ENCODE data around the gene ANKH.

ANKH gene

DNA sequence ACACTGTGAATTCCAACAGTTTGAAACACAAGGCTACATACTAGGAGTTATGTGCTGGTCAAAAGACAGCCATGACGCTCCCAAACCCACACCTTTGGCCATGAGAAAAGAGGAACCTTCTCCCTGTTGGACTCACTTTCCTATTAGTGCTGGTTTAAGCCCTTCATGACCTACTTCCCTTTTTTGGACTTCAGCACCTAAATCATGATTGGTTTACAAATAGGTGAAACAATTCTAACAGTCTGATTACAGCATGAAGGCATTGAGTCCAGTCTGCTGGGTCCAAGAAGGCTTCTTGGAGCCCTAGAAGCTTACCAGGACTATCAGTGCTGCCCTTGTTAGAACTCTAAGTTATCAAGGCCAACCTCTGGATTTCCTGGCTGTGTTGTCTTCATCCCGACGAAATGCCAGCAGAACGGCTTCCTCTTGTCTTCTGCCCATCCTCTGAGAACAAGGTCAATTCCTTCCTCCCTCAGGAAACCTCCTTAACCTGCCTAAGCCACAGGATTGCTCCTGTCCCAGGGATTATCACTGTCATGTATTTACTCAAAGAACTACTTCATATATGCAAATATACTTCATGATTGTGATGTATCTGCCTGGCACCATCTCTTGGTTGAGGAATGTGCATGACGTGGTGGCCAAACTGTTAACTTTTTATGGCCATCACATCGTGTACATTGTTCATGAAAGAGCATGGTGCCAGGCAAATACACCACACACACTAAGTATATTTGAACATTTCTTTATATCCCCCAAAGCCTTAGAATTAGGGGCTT is 83.6 kb downstream of the ANKH start:
- peak overlapping the region; percentile 41 for H3K27ac Mint-ChIP-seq
- H3K36me3 Mint-ChIP-seq, result peaks cover 21% of the 10 kb centered on the region
- H3K9me3 Mint-ChIP-seq (ENCODE audit: low read depth), result no peaks in the 10 kb centered on the region
- no peaks in the 10 kb centered on the region for H3K27me3 Mint-ChIP-seq
- peaks cover 53% of the 10 kb centered on the region for H3K4me1 Mint-ChIP-seq (ENCODE audit: low read depth)
- no peak overlapping the region for H3K4me3 Mint-ChIP-seq

GRCh38 chr5:14783691-14784090 is 87.9 kb downstream of the ANKH start:
- no peak overlapping the region for H3K27ac Mint-ChIP-seq
- H3K27me3 Mint-ChIP-seq, result no peaks in the 10 kb centered on the region
- peaks cover 59% of the 10 kb centered on the region for H3K4me1 Mint-ChIP-seq (ENCODE audit: low read depth)
- no peak overlapping the region for H3K4me3 Mint-ChIP-seq
- H3K36me3 Mint-ChIP-seq, result peaks cover 42% of the 10 kb centered on the region
- no peaks in the 10 kb centered on the region for H3K9me3 Mint-ChIP-seq (ENCODE audit: low read depth)

- Mint-ChIP-seq H3K27ac (no peak overlapping the region), H3K4me3 (no peak overlapping the region), H3K9me3 (ENCODE audit: low read depth) (no peaks in the 10 kb centered on the region), H3K36me3 (peaks cover 39% of the 10 kb centered on the region), H3K27me3 (no peaks in the 10 kb centered on the region), H3K4me1 (ENCODE audit: low read depth) (peaks cover 65% of the 10 kb centered on the region)
These were observed 89.0 kb downstream of the ANKH start for GRCh38 chr5:14782591-14782990.

DNA sequence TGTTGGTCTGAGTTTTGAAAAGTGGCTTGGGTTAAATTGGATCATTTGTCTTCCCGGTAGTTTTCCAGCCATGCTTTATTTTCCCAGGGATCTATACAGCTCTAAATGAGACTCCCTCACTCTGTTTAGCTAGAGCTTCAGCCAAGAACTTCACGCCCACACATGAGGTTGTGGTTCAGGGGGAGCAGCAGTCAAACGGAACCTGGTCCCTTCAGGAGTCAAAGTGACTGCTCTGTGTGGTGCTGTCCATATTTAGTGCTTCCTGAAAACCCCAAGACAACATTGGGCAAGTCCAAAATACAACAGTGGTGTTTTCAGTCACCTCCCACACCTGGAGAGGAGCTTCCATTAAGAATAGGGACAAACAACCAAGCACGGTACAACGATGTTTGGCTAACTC is 90.5 kb downstream of the ANKH start:
- no peak overlapping the region for H3K4me3 Mint-ChIP-seq
- no peak overlapping the region for H3K27ac Mint-ChIP-seq
- H3K4me1 Mint-ChIP-seq (ENCODE audit: low read depth), result peaks cover 72% of the 10 kb centered on the region
- no peaks in the 10 kb centered on the region for H3K27me3 Mint-ChIP-seq
- H3K9me3 Mint-ChIP-seq (ENCODE audit: low read depth), result no peaks in the 10 kb centered on the region
- H3K36me3 Mint-ChIP-seq, result peaks cover 39% of the 10 kb centered on the region

DNA sequence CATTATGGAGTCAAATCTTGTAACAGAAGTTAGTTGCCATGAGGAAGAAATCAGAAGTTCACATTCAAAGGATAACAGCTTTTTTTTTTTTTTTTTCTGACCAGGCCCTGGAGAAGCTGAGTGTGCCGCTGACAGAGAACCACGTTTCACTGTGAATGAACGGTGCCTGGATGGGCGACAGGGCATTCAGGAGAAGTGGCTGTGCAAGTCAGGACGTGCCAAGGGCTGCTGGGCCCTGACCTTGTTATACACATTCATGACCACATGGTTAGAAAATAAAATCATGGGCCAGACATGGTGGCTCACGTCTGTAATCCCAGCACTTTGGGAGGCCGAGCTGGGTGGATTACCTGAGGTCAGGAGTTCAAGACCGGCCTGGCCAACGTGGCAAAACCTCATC is 91.6 kb downstream of the ANKH start:
- peaks cover 75% of the 10 kb centered on the region for H3K4me1 Mint-ChIP-seq (ENCODE audit: low read depth)
- H3K36me3 Mint-ChIP-seq, result peaks cover 41% of the 10 kb centered on the region
- no peak overlapping the region for H3K4me3 Mint-ChIP-seq
- H3K27me3 Mint-ChIP-seq, result no peaks in the 10 kb centered on the region
- H3K27ac Mint-ChIP-seq, result no peak overlapping the region
- H3K9me3 Mint-ChIP-seq (ENCODE audit: low read depth), result no peaks in the 10 kb centered on the region

- no peaks in the 10 kb centered on the region for H3K27me3 Mint-ChIP-seq
- H3K4me1 Mint-ChIP-seq (ENCODE audit: low read depth), result peaks cover 68% of the 10 kb centered on the region
- peaks cover 38% of the 10 kb centered on the region for H3K36me3 Mint-ChIP-seq
- no peaks in the 10 kb centered on the region for H3K9me3 Mint-ChIP-seq (ENCODE audit: low read depth)
- H3K27ac Mint-ChIP-seq, result no peak overlapping the region
- no peak overlapping the region for H3K4me3 Mint-ChIP-seq
These were observed 92.8 kb downstream of the ANKH start for GRCh38 chr5:14778792-14779070.

DNA sequence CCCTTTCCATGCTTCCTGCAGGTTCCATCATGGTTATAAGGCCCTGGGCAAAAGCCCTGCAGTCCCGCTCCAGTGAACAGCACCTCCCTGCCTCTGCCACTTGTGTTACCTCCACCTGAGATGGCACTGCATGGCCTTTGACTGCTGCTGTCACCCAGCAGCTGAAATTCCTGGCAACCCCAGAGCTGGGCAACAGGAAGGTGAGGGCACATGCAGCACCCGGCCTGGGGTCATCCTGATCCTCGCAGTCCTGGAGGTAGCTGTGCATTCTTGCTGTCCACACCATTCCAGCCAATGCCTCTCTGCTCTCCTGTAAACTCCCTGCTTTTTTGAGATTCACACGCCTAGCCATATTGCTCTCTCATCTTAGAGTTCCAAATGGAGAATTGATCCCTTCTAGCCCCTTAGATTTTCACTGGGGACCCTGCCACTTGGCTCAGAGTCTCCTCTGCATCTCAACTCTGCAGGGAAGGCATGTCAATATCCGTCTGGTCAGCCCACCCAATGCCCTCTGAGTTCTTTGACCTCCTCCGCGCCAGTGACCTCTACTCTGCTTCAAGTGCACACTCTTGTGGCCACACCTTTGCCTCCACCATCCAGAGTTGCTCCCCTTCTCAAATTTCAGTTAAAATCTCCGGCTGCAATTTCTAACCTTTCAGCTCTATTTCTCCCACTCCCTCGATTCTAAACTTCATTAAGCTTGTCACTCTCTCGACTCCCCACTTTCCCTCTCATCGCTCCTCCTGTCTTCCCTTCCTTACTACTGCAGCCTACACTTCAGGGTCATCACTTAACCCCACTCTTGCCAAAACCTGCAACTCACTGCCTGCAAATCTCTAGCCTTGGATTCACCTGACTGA is 93.4 kb downstream of the ANKH start:
- Mint-ChIP-seq H3K4me3 (no peak overlapping the region), H3K9me3 (ENCODE audit: low read depth) (no peaks in the 10 kb centered on the region), H3K4me1 (ENCODE audit: low read depth) (peaks cover 64% of the 10 kb centered on the region), H3K36me3 (peaks cover 35% of the 10 kb centered on the region), H3K27me3 (no peaks in the 10 kb centered on the region), H3K27ac (no peak overlapping the region)

DNA sequence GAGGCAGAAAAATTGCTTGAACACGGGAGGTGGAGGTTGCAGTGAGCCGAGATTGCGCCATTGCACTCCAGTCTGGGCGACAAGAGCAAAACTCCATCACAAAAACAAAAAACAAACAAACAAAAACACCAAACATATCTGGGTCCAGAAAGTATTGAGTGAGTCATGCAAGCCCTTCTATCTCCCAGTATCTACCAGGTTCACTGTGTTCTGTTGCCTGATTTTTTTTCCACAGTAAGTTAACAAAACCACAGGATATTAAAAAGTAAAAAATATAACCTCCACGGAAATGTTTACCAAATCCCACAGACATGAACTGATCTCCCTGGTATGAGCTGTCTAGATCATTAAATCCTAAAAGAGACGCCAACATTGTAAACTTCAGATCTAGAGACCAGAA is 94.4 kb downstream of the ANKH start:
- no peak overlapping the region for H3K4me3 Mint-ChIP-seq
- peaks cover 34% of the 10 kb centered on the region for H3K36me3 Mint-ChIP-seq
- peaks cover 64% of the 10 kb centered on the region for H3K4me1 Mint-ChIP-seq (ENCODE audit: low read depth)
- no peaks in the 10 kb centered on the region for H3K9me3 Mint-ChIP-seq (ENCODE audit: low read depth)
- no peaks in the 10 kb centered on the region for H3K27me3 Mint-ChIP-seq
- no peak overlapping the region for H3K27ac Mint-ChIP-seq

DNA sequence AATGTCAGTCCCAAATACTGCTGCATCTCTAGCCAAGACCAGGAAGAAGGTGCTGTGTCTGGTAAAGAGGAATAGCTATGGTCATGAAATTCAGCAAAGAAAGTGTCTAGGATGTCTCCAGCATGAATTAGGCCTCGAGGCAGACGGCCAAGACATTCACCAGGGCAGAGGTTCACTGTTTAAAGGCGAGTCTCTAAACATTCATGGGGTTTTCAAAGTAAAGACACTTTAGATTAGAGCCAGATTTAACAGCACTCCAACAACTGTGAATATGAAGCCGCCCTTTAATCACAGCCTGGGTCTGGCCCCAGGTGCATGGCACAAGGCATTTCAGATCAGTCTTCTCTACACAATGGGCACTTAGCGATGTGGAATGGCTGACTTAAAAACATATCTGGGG is 95.0 kb downstream of the ANKH start:
- Mint-ChIP-seq H3K9me3 (ENCODE audit: low read depth) (no peaks in the 10 kb centered on the region), H3K4me1 (ENCODE audit: low read depth) (peaks cover 58% of the 10 kb centered on the region), H3K27ac (no peak overlapping the region)

GRCh38 chr5:14775857-14776256 is 95.7 kb downstream of the ANKH start:
- Mint-ChIP-seq H3K4me1 (ENCODE audit: low read depth) (peaks cover 53% of the 10 kb centered on the region), H3K4me3 (no peak overlapping the region), H3K36me3 (peaks cover 23% of the 10 kb centered on the region), H3K27me3 (no peaks in the 10 kb centered on the region), H3K9me3 (ENCODE audit: low read depth) (no peaks in the 10 kb centered on the region), H3K27ac (peak overlapping the region; percentile 7)

More for the DNA sequence above, 95.0 kb downstream of the ANKH start:
- peaks cover 28% of the 10 kb centered on the region for H3K36me3 Mint-ChIP-seq
- no peaks in the 10 kb centered on the region for H3K27me3 Mint-ChIP-seq
- no peak overlapping the region for H3K4me3 Mint-ChIP-seq

DNA sequence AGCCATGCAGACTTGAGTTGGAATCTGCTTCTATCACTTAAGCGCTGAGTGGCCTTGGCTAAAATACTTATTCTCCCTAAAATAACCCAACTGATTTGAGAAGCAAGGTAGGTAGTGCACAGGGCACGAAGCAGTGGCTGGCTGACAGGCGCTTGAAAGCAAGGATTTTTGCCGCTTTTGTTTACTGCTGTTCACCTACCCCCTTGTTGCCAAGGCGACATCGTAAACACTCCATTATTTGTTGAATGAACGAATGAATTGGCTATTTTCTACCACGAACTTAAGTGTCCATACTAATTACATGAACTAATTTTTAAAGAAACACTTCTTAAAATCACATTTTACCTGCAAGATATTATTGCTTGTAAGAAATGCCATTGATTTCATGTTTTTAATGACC is 98.0 kb downstream of the ANKH start:
- no peak overlapping the region for H3K27ac Mint-ChIP-seq
- no peaks in the 10 kb centered on the region for H3K27me3 Mint-ChIP-seq
- H3K36me3 Mint-ChIP-seq, result peaks cover 11% of the 10 kb centered on the region
- no peaks in the 10 kb centered on the region for H3K9me3 Mint-ChIP-seq (ENCODE audit: low read depth)
- H3K4me1 Mint-ChIP-seq (ENCODE audit: low read depth), result peaks cover 41% of the 10 kb centered on the region
- no peak overlapping the region for H3K4me3 Mint-ChIP-seq

DNA sequence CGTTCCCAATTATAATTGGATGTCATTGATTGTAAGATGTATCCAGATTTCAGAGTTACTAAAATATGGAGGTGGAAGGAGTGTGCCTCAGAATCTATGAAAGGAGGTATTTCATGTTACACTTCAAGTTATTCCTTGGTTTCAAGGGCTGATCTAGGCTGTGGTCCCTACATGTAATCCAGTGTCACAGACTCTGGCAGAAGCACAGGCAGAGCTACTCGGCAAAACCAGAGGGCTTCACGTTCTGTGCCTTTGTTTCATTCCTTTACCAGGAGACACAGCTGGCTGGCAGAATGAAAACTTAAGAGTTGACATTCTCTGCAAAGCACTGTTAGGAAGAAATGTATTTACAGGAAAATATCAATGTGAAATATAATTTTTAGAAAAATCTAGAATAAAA is 99.6 kb downstream of the ANKH start:
- peaks cover 16% of the 10 kb centered on the region for H3K36me3 Mint-ChIP-seq
- H3K27ac Mint-ChIP-seq, result no peak overlapping the region
- no peak overlapping the region for H3K4me3 Mint-ChIP-seq
- peaks cover 34% of the 10 kb centered on the region for H3K4me1 Mint-ChIP-seq (ENCODE audit: low read depth)
- no peaks in the 10 kb centered on the region for H3K27me3 Mint-ChIP-seq
- no peaks in the 10 kb centered on the region for H3K9me3 Mint-ChIP-seq (ENCODE audit: low read depth)

- H3K4me1 Mint-ChIP-seq (ENCODE audit: low read depth), result peaks cover 29% of the 10 kb centered on the region
- no peak overlapping the region for H3K27ac Mint-ChIP-seq
- H3K27me3 Mint-ChIP-seq, result no peaks in the 10 kb centered on the region
- H3K36me3 Mint-ChIP-seq, result peaks cover 14% of the 10 kb centered on the region
- no peaks in the 10 kb centered on the region for H3K9me3 Mint-ChIP-seq (ENCODE audit: low read depth)
- H3K4me3 Mint-ChIP-seq, result no peak overlapping the region
These were observed 100.4 kb downstream of the ANKH start for GRCh38 chr5:14771189-14771588.

DNA sequence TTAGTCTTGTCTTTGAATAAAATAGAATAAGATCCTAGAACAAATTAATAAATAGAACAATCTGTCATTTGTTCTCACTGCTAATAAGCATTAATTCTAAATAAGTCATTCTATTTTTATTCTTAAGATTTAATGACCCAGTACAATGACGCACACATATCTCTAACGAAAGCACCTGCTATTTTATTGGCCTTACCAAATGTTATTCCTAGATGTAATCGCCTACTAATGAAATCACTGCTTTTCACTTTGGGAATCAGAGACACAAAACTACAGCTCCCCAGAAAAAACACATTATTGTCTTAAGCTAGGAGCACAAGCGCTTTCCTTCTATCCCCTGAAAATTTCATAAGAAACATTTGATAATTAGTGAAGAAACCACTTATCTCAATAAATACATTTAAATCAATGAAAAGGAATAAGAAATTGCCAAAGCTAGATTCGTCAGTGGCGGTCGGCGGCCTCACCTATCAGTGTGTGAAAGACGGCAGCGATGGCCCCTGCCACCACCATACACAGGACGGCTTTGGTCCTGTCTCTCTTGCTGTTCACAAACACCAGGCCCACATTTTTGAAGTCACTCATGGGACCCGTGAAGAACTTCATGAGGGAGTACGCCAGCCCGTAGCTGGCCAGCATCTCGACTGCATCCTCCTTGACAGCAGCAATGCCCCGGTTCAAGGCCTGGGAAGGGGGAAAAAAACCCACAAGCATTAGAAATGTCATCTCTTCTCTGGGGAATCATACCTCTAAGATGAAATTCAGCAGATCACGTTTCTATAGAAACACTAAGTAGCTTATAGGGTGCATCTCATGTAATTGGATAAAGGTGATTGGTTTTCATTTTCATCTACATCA is 102.8 kb downstream of the ANKH start:
- Mint-ChIP-seq H3K27me3 (no peaks in the 10 kb centered on the region), H3K4me1 (ENCODE audit: low read depth) (peaks cover 16% of the 10 kb centered on the region), H3K27ac (no peak overlapping the region), H3K4me3 (no peak overlapping the region), H3K36me3 (peaks cover 16% of the 10 kb centered on the region), H3K9me3 (ENCODE audit: low read depth) (no peaks in the 10 kb centered on the region)
